Liver (tissue), 9 donors: Measurements from ENCODE around the gene LCN12. TPM values are rescaled to one million over a fixed set of nuclear protein-coding genes. Genes with fewer than 3 reads are reported as not detected.

Source experiments
- DNase-seq: peaks from one replicate; pipeline ENCODE4 v3.0.0-alpha.2; 2017; ENCODE audit warnings: low spot score
- H3K27ac ChIP-seq, 2 donors: one replicate each; pipeline ENCODE4 v1.7.0; 2013; ENCODE audit warnings: inconsistent platforms in 2 of 2, low read length in 2 of 2, control low read depth in 1 of 2, low read depth in 1 of 2, mild to moderate bottlenecking in 1 of 2
- H3K27me3 ChIP-seq, 4 donors: one replicate each; pipeline versions ENCODE4 v1.6.1 to v1.7.0; 2013; ENCODE audit warnings: low read length in 3 of 4, inconsistent platforms in 1 of 4, mild to moderate bottlenecking in 1 of 4, moderate library complexity in 1 of 4; ENCODE audit not compliant: control insufficient read depth in 4 of 4, insufficient read depth in 4 of 4
- H3K36me3 ChIP-seq, 4 donors: one replicate each; pipeline versions ENCODE4 v1.6.1 to v1.7.0; 2013; ENCODE audit warnings: low read length in 3 of 4, mild to moderate bottlenecking in 3 of 4, low read depth in 1 of 4, moderate library complexity in 1 of 4; ENCODE audit not compliant: control insufficient read depth in 4 of 4, insufficient read depth in 3 of 4
- H3K4me1 ChIP-seq, 4 donors: one replicate each; pipeline versions ENCODE4 v1.6.1 to v1.7.0; 2013; ENCODE audit warnings: low read length in 3 of 4, mild to moderate bottlenecking in 3 of 4, moderate library complexity in 1 of 4; ENCODE audit not compliant: control insufficient read depth in 4 of 4, insufficient read depth in 4 of 4
- H3K4me3 ChIP-seq, 3 donors: one replicate each; pipeline versions ENCODE4 v1.6.1 to v1.7.0; 2013; ENCODE audit warnings: low read length in 3 of 3, control low read depth in 1 of 3, low read depth in 1 of 3, mild to moderate bottlenecking in 1 of 3
- H3K9ac ChIP-seq, 2 donors: one replicate each; pipeline ENCODE4 v1.7.0; 2013; ENCODE audit warnings: low read length in 2 of 2, mild to moderate bottlenecking in 2 of 2, moderate library complexity in 2 of 2, control low read depth in 1 of 2, low read depth in 1 of 2
- H3K9me3 ChIP-seq, 4 donors: one replicate each; pipeline versions ENCODE4 v1.6.1 to v1.7.0; 2013; ENCODE audit warnings: low read length in 3 of 4; ENCODE audit not compliant: control insufficient read depth in 4 of 4
- ATF3 ChIP-seq: IDR thresholded peaks from 2 replicates; pipeline ENCODE4 v1.6.1; 2016; ENCODE audit warnings: antibody characterized with exemption
- CTCF ChIP-seq: fragments of 150-350 bp; IDR thresholded peaks from 2 replicates; pipeline ENCODE4 v1.5.1; 2017; ENCODE audit warnings: improper control_type of control experiment, low read depth, low read length; ENCODE audit not compliant: missing input control
- EGR1 ChIP-seq, 2 donors: IDR thresholded peaks; 2 replicates each; pipeline ENCODE4 v1.6.1; 2016 to 2018; ENCODE audit warnings: antibody characterized with exemption in 2 of 2, low read depth in 2 of 2
- FOXA1 ChIP-seq: IDR thresholded peaks from 2 replicates; pipeline ENCODE4 v1.6.1; 2016; ENCODE audit warnings: antibody characterized with exemption
- FOXA2 ChIP-seq: IDR thresholded peaks from 2 replicates; pipeline ENCODE4 v1.6.1; 2016; ENCODE audit warnings: antibody characterized with exemption
- GABPA ChIP-seq, 2 donors: IDR thresholded peaks in 1 of 2; conservative IDR thresholded peaks in 1 of 2; 2 replicates each; pipeline ENCODE4 v1.6.1; 2016; ENCODE audit warnings: antibody characterized with exemption in 2 of 2, mild to moderate bottlenecking in 1 of 2, moderate library complexity in 1 of 2
- HNF4A ChIP-seq, 2 donors: conservative IDR thresholded peaks; 2 replicates each; pipeline ENCODE4 v1.6.1; 2016; ENCODE audit warnings: antibody characterized with exemption in 2 of 2, mild to moderate bottlenecking in 2 of 2
- HNF4G ChIP-seq: IDR thresholded peaks from 2 replicates; pipeline ENCODE4 v1.6.1; 2016; ENCODE audit warnings: antibody characterized with exemption
- JUND ChIP-seq, 2 donors: IDR thresholded peaks; 2 replicates each; pipeline ENCODE4 v1.6.1; 2016; ENCODE audit warnings: antibody characterized with exemption in 2 of 2
- MAX ChIP-seq: IDR thresholded peaks from 2 replicates; pipeline ENCODE4 v1.6.1; 2016; ENCODE audit warnings: antibody characterized with exemption
- NR2F2 ChIP-seq: IDR thresholded peaks from 2 replicates; pipeline ENCODE4 v1.6.1; 2016; ENCODE audit warnings: antibody characterized with exemption
- RAD21 ChIP-seq, 2 donors: IDR thresholded peaks; 2 replicates each; pipeline ENCODE4 v1.6.1; 2016; ENCODE audit warnings: antibody characterized with exemption in 2 of 2, mild to moderate bottlenecking in 2 of 2
- REST ChIP-seq: IDR thresholded peaks from 2 replicates; pipeline ENCODE4 v1.6.1; 2016; ENCODE audit warnings: antibody characterized with exemption, mild to moderate bottlenecking
- RXRA ChIP-seq, 2 donors: IDR thresholded peaks; 2 replicates each; pipeline ENCODE4 v1.6.1; 2017 to 2018; ENCODE audit warnings: antibody characterized with exemption in 2 of 2, mild to moderate bottlenecking in 1 of 2
- SP1 ChIP-seq: IDR thresholded peaks from 2 replicates; pipeline ENCODE4 v1.6.1; 2018; ENCODE audit warnings: antibody characterized with exemption, mild to moderate bottlenecking
- TAF1 ChIP-seq: conservative IDR thresholded peaks from 2 replicates; pipeline ENCODE4 v1.6.1; 2016; ENCODE audit warnings: antibody characterized with exemption, mild to moderate bottlenecking
- YY1 ChIP-seq: IDR thresholded peaks from 2 replicates; pipeline ENCODE4 v1.6.1; 2016; ENCODE audit warnings: antibody characterized with exemption, mild to moderate bottlenecking
- ZBTB33 ChIP-seq: IDR thresholded peaks from 2 replicates; pipeline ENCODE4 v1.6.1; 2016; ENCODE audit warnings: antibody characterized with exemption
- WGBS: extraction: QIAGEN DNeasy Blood & Tissue Kit; methylation state at CpG from one replicate; pipeline ENCODE4 v1.1.7; 2013; 5-methylcytosine and 5-hydroxymethylcytosine counted together
- polyA plus RNA-seq, 2 donors: library from polyadenylated mRNA; stranded (reverse) in 1 of 2; unstranded in 1 of 2; fragments of 200-250 nt in 1 of 2; fragments of >200 nt in 1 of 2; fragmentation: Nextera tagmentation in 1 of 2; extraction: Ambion mirVana in 1 of 2; gene quantifications; one replicate each; pipeline versions ENCODE4 v1.2.1 to v1.2.3, GENCODE V29; 2013 to 2015
- total RNA-seq, 2 donors: library from RNA; depleted of rRNA; stranded (reverse); fragments of >200 nt; gene quantifications; one replicate each; pipeline ENCODE4 v1.2.3, GENCODE V29; 2014
- donor health status: healthy.
- donor health status: healthy.
- donor health status: healthy.
- donor health status: healthy.
- donor health status: healthy.

LCN12 gene
- total RNA-seq = 1 to 10 TPM; 2.3 to 5.2 TPM
- 10 to 100 TPM in 1 of 2 donors, 1 to 10 TPM in 1; 7.3 to 12.2 TPM for polyA plus RNA-seq

- Histone ChIP-seq H3K27me3 (no peaks in the 10 kb centered on the region), H3K9ac (no peak within 1 kb of the TSS), H3K9me3 (no peaks in the 10 kb centered on the region), H3K36me3 (no peaks in the 10 kb centered on the region), H3K4me1 (peaks cover 10 to 33% (median 19%) of the 10 kb centered on the region in 4 donors), H3K27ac (no peak within 1 kb of the TSS), H3K4me3 (no peak within 1 kb of the TSS)
- TF ChIP-seq RAD21 (IDR thresholded peaks at IDR 0.05) = no peak
- no peak for TF ChIP-seq FOXA2
- TF ChIP-seq SP1 = no peak
- TF ChIP-seq HNF4G = no peak
- no peak for TF ChIP-seq JUND (IDR thresholded peaks at IDR 0.05)
- no peak for TF ChIP-seq ZBTB33
- TF ChIP-seq ATF3 = no peak
- TF ChIP-seq TAF1 = no peak
- no peak for TF ChIP-seq RXRA (IDR thresholded peaks at IDR 0.05)
- no peak for TF ChIP-seq EGR1 (IDR thresholded peaks at IDR 0.05; ENCODE audit: low read depth in 2 of 2)
- 93% methylated on average over 14 of the region's 14 CpGs for WGBS
- DNase-seq = no peak
Measured at GRCh38 chr9:136951541-136952320, at the start of gene LCN12. TSS of gene LCN12 (plus strand) at chr9:136952273. CDS start at chr9:136952328, 55 bp downstream.

- H3K9me3 ChIP-seq = no peaks in the 10 kb centered on the region
- H3K36me3 ChIP-seq = peaks cover 2 to 18% (median 12%) of the 10 kb centered on the region in 4 donors
- no peaks in the 10 kb centered on the region for H3K27me3 ChIP-seq
- peaks cover 12 to 31% (median 20%) of the 10 kb centered on the region in 4 donors for H3K4me1 ChIP-seq
- DNase-seq = no peak
- peak; percentile 31 for TF ChIP-seq YY1
- TF ChIP-seq JUND (IDR thresholded peaks at IDR 0.05) = no peak
- no peak for TF ChIP-seq SP1
- no peak for TF ChIP-seq GABPA (IDR thresholded peaks at IDR 0.05 in 1 of 2, conservative IDR thresholded peaks at IDR 0.05 in 1 of 2)
- TF ChIP-seq RXRA (IDR thresholded peaks at IDR 0.05) = peak in 1 of 2 donors; percentile 70
- no peak for TF ChIP-seq FOXA2
- TF ChIP-seq HNF4A (conservative IDR thresholded peaks at IDR 0.05) = peak in 1 of 2 donors; percentile 19
- TF ChIP-seq ATF3 = no peak
- no peak for TF ChIP-seq HNF4G
- TF ChIP-seq ZBTB33 = no peak
- TF ChIP-seq RAD21 (IDR thresholded peaks at IDR 0.05) = no peak
- no peak for TF ChIP-seq FOXA1
- TF ChIP-seq EGR1 (IDR thresholded peaks at IDR 0.05; ENCODE audit: low read depth in 2 of 2) = peak in 1 of 2 donors; percentile 11
- no peak for TF ChIP-seq MAX
- no peak for TF ChIP-seq TAF1
- peak; percentile 37 for TF ChIP-seq NR2F2
- TF ChIP-seq CTCF = no peak
- TF ChIP-seq REST = no peak
- peak overlapping the region; percentile 83 to 94 for H3K27ac ChIP-seq
- 36% methylated on average over 12 of the region's 12 CpGs for WGBS
- peak overlapping the region in 1 of 2 donors; percentile 91 for H3K9ac ChIP-seq
- no peak overlapping the region for H3K4me3 ChIP-seq
Measured at GRCh38 chr9:136903041-136903554, 49.0 kb upstream of the LCN12 start.
